NCI-H146 treated with DMSO at 0.1 percent for 48 hours (cell line): Measurements from ENCODE around the gene KIF26B.
A peak's percentile ranks its signal among the peaks of the same experiment; 100 is the strongest.

ENCODE experiments used
- DNase-seq: peaks from one replicate; lab custom pipeline; 2025; ENCODE audit not compliant: unreplicated experiment; lab: John Stamatoyannopoulos, UW

The KIF26B gene

DNA sequence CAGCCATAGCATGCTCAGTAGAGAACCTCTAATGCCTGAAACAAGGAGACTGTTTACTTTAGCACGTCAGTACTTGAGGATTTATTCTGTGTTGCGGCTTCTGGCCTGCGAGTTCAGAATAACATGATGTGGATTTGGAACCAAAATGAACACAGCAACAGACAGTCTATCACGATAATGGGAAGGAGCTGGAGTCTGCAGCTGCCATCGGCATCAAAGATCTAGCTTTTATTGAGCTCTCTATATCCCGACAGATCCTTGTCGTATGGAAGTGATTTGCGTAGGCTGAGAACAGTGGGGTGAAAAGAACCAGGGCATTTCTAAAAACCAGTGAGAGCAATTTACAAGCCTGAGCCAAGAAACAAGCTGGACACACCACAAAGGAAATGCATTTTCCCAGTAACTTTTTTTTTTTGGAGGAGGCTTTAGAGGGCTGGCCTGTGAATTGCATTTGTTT is 294.2 kb downstream of the KIF26B start:
- no peak for DNase-seq

DNA sequence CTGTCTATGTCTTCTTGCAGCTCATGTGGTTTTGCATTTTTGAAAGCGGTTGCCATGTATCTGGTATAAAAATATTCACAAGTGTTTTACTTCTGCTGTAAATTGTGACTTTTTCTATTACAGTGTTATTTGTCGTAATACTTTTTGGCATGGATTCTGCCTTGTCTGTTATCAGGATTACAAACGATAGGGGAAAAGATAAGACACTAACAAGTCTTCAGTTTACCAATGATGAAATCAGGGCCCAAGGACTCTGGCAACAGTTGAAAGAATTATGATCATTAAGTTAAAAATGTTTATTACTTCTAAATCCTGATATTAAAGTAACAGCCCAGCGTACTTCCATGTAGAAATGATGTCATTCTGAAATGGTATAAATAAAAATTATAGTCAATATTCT is 298.8 kb downstream of the KIF26B start:
- DNase-seq: no peak

DNA sequence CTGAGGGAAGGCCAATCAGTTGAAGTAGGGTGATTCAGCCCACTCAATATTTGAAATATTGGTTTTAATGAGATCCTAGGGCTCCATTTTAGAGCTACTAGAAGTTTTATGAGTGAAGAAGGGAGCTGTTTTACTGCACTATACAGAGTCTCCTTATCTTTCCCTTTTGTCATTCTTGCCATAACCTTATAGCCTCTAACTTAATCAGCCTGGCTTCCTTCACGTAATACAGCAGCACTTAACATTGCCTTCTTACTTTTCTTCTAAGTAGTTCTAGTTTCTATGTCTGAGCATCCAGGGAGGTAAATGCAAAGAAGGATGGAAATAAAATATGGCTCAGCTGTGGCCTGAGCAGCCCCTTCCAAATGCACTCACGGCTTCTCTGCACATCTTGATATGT is 299.3 kb downstream of the KIF26B start:
- DNase-seq: no peak

DNA sequence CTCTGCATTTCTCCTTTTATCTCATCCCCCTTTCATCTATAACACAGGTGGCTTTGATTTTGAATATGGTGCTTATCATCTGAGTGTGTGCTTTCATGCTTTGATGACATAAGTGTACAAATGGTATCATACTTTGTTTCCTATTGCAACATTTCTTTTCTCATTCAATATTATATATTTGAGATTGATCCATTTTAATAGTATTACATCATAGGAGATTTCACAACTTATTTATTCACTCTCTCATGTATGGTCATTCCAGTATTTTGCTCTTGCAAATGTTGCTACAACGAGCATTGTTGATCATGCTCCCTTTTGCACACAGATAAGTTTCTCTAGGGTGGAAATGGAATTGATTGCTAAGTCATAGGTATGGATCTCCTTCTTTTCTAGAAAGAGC is 302.8 kb downstream of the KIF26B start:
- DNase-seq: no peak

DNA sequence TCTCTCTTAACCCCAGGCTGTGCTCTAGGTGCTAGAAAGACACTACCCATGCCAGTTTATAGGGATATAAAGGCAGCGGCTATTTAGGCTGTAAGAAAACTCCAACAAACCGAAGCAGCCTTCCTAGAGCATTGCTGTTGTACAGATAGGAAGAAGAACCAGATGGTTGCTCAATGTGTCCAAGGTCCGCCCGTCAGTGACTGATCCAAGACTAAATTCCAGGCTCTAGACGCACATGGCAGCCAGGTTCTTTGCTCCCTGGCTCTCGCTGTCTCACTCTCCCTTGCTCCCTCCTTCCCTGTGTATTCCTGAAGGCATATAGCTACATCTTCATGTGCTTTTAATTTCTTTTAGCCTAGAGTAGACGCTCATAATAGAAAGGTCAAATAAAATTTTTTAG is 303.4 kb downstream of the KIF26B start:
- DNase-seq: no peak

DNA sequence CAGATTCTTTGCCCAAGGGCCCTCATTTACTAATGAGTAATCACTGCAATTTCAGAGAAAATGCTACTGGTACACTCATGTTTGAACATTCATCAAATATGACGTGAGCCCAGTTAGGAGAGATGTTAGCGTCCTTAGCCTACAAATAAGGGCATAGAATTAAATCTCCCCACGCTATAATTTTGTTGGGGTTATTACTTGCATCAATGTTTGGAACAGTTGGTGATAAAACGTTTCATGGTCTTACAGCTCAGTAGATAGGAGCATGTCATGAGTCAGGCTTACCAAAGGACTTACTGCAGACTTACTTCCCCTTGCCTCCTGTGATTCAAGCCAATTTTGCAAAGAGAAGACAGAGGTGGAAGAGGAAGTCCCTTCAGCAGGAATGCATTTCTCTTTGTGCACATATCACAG is 304.0 kb downstream of the KIF26B start:
- DNase-seq: peak; percentile 26

DNA sequence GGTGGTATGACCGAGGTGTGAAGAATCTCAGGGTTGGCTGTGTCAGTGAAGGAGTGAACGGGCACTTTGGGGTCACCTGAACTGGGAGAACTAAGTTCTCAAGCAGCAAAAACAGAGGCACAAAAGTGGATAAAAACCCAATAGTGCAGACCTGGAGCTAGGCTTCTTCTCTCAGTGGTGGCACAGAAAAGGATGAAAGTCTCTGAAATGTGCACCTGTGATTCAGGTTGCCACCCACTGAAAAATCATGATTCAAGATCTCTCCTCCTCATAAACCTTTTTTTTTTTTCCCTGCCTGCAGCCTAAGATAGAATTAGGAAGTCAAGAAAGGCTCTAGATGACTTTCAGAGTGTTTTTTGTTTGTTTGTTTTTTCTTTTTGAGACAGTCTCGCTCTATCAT is 304.8 kb downstream of the KIF26B start:
- DNase-seq: no peak

DNA sequence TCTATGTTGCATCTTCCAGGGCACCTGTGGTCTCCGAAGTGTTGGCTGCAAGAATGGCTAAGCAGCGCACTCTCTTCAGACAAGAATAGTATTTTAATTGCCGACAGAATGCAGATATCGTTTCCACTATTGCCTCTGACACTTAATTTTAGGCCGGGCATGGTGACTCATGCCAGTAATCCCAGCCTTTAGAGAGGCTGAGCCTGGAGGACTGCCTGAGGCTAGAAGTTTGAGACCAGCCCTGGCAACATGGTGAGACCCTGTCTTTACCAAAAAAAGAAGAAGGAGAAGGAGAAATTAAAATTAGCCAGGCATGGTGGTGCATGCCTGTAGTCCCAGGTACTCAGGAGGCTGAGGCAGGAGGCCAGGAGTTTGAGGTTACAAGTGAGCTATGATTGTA is 306.9 kb downstream of the KIF26B start:
- DNase-seq: no peak

DNA sequence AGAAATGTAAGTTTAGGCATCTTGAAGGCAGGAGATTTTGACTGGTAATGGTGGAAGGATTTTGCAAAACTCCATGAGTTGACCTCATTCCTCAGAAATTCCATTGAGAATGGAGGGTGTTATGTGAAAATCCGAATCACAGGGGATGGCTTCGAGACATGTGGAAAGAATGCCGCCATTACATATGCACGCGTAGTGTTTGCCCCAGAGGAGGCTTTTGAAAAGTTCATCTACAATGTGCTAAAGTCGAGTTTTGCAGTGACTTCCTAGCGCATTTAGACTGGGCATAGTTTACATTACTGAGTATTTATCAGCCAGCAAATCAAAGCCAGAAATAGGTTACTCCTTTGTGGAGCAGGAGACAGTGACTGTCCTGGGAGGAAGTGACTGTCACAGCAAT is 307.4 kb downstream of the KIF26B start:
- no peak for DNase-seq

DNA sequence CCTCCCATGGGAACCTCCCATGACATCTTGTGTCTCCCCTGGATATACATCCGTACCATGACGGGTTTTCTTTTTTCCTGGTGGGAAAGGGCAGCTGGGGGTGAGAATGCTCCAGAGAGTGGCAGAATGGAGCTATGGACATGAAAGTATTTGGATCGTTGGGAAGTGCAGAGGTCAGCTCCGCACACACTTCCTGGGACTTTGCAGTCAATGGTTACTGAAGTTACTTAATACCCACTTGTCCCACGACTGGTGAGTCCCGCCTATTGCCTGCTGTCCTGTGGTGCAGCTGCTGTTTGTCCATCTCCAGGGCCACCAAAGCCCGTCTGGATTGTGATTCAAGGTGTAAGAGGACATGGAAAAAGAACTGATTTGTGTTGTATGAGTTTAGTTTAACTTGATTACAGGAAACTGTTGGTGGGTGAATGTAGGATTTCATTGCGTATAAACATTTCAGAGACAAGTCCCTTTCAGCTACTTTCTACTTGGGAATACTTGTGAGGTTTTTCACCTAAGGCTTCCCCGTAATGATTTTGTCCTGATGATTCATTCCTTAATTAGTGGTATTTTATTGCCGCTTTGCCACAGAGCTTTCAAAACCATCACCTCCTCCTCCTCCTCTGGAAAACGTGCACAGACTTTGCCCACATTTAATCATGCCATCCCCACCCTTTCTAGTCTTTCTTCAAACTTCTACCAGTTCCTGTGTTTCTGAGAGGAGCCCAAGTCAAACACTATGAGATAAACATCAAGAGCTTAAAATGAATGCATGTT is 308.8 kb downstream of the KIF26B start:
- no peak for DNase-seq

DNA sequence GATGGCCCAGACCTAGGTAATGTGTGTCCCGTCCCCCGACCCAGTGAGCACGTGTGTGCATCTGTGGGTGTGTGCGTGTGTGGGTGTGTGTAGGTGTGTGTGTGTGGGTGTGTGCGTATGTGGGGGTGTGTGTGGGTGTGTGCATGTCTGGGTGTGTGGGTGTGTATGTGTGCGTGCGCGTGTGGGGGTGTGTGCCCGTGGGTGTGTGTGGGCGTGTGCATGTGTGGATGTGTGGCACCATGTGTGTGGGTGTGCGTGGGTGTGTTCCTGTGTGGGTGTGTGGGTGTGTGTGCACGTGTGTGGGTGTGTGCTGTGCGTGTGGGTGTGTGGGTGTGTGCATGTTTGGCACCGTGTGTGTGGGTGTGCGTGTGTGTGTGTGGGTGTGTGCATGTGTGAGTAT is 309.5 kb downstream of the KIF26B start:
- no peak for DNase-seq

DNA sequence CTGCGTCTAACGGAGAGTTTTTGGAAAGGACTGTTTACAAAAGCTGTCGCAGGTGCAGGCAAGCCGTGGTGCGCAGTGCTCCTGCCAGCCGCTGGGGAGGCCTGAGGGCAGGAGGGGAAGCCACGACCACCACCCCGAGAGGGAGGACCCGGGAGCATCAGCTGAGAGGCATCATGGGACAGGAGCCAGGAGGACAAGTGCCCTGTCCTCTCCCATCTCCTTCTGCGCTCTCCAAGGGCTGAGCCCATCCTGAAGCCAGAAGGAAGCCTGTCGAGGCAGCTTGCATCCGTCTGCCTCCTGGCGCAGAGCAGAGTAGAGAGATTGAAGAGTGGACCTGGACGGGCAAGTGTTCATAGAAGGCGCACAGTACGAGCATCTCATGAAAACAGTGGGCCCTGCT is 310.9 kb downstream of the KIF26B start:
- no peak for DNase-seq

DNA sequence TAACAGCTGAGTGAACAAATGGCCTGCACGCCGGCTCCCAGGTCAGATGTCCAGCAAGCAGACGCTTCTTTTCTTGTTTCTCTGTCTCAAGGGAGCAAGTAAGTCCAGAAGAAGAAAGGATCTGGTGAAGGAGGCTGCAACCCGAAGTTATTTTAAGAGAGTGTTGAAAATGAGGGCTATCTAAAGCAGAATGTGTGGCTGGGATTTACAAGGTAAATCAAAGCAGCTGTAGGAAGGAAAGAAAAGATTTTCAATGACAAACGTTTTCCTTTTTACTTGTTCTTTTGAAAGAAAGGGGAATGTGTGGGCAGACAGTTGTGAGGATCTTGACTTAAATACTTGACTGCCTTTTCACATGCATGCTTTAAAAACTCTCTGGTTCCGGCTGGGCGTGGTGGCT is 311.5 kb downstream of the KIF26B start:
- no peak for DNase-seq

DNA sequence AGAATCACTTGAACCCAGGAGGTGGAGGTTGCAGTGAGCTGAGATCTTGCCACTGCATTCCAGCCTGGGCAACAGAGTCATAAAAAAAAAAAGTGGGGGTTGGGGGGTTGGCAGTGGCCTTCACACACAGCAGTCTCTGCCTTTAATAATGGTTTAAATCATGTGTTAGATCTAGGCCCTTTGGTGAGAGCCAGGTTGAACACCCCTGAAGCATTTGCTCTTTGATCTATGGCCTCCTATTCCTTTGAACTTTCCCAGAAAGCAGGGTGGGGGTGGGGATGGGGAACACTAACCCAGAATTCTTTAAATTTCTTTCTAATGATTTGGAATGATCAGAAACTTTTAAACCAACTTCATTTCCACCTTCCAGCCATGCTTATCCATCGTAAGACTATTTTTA is 313.0 kb downstream of the KIF26B start:
- DNase-seq: no peak

DNA sequence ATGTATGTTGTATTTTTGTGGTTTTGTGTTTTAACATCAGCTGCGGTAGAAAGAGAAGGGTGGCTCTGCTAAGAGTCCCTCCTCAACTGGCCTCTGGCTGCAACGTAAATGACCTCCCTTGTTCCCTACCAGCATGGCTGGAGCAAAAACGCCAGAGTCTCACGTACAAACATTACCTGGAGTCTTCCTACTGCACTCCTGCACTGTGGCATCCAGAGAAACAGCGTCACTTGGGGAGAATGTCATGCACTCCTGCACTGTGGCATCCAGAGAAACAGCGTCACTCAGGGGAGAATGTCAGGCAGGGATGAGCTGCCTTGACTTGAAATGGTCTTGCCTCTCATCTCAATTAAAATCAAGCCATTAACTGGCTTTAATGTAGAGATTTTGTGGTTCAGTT is 314.2 kb downstream of the KIF26B start:
- DNase-seq: no peak

DNA sequence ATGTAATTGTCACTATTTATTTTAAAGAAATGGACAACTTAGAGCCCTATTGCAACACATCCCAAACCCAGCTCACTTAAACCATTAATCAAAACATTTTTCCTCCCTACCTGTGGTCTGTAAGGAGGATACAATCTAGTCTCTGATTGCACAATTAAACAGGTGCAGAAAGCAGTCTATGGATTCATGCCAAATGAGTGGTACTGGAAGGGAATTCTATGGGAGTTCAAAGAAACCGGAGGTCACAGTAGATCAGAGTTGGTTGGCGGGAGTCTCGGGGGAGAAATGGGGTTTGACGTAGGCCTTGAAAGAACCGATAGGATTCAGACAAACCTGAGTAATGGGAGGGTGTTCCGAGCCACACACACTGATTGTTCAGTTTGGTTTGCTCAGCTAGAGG is 314.9 kb downstream of the KIF26B start:
- DNase-seq: no peak

DNA sequence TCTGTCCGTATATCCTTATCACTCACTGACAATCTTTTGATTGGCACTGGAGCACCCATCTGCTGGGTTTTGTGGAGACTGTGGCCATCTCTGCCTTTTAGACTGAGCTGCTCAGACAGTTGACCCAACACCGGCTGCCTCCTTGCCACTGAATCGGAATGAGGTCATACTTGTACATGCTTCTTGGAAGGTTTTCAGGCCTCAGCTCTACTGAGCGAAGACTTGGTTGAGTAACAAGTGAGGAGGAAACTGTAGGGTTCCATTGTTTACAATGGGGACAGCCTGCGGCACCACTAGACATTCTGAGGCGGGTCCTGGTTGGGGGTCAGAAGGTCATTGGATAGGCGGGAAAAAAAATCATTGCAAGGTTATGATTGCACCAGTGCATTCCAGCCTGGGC is 320.3 kb downstream of the KIF26B start:
- no peak for DNase-seq

DNA sequence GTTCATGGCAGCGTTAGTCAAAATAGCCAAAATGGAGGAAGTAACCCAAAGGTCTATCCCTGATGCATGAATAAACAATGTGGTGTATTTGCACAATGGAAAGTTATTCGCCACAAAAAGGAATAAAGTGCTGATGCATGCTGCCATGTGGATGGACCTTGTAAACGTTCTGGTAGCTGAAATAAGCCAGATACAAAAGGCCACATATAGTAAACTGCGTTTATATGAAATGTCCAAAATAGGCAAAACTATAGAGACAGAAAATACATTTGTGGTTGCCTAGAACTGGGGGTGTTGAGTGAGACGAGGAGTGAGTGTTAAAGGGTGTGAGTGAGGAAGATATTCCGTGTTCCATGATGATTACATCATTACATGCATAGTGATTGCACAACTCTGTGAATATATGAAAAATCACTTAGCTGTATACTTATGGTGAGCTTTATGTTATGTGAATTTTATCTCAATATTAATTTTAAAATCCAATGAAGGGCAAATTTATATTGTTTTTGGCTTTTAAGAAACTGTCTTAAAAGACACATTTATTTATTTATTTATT is 321.3 kb downstream of the KIF26B start:
- DNase-seq: no peak

DNA sequence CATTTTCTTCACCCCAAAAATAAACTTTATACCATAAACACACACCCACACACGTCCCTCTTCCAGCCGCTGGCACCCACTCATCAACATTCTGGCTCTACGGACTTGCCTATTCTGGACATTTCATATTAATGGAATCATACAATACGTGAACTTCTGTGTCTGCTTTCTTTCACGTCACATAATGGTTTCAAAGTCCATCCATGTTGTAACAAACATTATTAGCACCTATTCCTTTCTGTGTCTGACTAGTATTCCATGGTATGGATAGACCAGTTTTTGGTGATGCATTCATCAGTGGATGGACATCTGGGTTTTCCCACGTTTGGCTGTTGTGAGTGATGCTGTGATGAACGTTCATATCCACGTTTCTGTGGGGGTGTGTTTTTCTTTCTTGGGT is 323.2 kb downstream of the KIF26B start:
- DNase-seq: no peak

DNA sequence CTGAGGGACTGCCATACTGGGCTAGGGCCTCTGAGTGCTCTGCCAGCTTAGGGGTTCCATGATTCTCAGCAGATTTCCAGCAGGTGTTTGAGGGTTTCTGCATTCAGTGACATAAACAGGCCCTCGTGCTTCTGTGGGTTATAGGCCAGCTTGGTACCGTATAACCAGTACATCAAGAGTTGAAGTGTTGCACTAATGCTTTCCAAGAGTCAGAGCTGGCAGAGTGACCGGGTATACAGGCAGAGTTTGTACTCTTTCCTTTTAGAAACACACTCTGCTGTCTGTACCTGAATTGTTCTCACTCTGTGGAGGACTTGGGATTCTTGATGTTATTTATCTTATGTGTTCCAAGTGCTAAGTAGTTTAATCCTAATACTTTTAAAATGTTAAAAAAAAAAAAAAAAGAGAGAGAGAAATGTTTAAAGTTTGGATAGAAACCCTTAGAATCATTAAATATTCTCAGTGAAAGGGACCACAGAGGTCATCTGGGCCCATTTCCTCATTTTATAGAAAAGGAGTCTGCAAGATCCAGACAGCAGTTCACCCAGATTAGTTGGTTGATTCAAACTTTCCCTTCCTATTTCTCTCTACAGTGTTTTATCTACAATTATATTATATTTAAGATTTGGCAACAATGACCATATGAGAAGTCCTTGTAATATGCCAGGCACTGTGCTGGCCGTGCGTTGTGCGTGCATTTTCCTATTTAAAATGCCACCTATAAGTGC is 325.8 kb downstream of the KIF26B start:
- DNase-seq: no peak

DNA sequence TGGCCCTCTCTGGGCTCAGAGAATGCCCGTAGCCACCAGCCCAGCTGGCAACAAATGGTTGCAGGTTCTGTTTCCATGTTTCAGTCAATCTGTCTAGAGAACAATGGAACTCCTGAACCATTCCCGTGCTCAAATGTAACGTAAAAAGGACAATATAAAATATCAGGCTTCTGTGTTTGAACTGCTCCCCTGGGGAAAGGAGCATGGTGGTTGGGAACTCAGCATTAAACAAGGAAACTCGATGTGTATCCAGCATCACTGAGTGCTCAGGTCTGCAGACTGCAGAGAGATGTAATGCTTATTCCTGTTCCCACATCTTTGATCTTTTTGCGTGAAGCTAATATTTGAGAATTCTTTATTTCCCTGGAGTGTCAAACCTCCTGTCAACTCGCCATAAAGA is 326.5 kb downstream of the KIF26B start:
- DNase-seq: no peak

DNA sequence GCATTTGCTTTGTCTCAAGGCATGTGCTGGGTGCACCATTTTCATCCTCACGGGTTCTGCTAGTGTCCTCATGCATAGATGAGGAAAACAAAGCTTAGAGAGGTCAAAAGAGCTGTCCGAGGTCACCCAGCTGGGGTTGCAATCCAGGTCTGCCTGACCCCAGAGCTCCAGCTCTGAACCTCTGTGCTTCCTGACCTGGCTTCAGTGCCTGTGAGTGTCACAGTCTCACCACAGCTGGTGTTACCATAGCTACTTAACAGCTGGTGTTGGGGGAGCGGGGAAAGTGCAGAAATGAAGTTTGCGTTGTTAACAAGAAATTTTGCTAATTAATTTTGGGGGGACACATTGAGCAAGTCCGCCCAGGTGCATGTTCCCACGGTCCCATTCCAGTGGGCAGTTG is 328.5 kb downstream of the KIF26B start:
- no peak for DNase-seq
